ENCODE results near the gene SERTAD4.

SERTAD4 gene

DNA sequence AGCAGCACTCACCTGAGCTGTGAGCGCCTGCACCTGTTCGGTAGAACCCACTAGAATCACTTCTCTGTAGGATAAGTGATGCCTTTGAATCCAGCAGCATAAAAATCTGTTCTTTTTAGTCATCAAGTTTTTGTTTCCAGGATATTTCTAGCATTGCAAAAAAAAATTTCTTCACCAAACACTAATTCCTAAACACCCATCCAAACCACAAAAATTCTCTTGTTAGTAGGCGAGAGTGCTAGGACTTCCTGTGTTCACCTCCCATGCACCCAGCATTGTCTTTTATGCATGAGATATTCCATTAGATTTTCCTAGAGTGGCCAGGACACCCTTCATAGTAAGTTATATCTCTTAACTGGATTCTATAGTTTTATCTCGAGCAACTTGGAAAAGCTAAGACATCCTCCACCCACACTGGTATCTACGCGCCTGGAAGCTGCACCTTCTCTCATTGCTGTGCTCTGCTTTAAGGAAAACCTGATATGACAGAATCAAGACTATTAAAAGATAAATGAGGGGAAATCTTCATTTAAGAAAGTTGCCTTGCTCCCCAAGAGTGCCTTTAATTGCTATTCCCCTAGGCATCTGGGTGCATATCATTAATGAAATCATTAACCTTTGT lies 12.3 kb downstream of the SERTAD4 start:
- Histone ChIP-seq H3K27ac (ENCODE audit: poor library complexity, severe bottlenecking) (no peak overlapping the region), H3K4me1 (ENCODE audit: insufficient read depth, poor library complexity, severe bottlenecking) (peaks cover 2% of the 10 kb centered on the region), H3K27me3 (ENCODE audit: insufficient read depth, poor library complexity, severe bottlenecking) (no peaks in the 10 kb centered on the region), H3K9me3 (ENCODE audit: severe bottlenecking) (no peaks in the 10 kb centered on the region), H3K4me3 (ENCODE audit: severe bottlenecking) (no peak overlapping the region), H3K36me3 (ENCODE audit: low read depth) (no peaks in the 10 kb centered on the region)
- TF ChIP-seq CTCF (IDR thresholded peaks at IDR 0.05; ENCODE audit: poor library complexity, severe bottlenecking): no peak
- DNase-seq (ENCODE audit: low spot score) (no peak), ATAC-seq (ENCODE audit: low read depth) (peak; percentile 52; the same call in 1 of the 3 replicates)

DNA sequence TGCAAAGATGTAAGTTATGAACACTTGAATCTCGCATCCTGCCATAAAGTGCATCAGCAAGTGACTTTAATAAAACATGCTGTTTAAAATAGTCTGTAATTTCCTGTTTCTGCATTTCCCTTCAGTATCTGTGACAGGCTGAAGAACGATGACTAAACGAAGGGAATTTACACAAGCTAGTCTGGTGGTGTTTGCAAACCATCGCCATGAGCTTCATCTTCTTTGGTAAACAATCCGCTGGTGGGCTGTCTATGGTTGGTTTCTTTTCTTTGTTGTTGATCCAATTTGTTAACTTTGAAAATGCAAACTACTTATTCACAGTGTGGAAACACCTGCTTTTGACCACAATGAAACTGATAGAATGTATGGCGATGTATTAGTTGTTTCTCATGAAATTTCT lies 13.9 kb downstream of the SERTAD4 start:
- DNase-seq (ENCODE audit: low spot score): no peak
- H3K4me3 ChIP-seq (ENCODE audit: severe bottlenecking): no peak overlapping the region
- H3K4me1 ChIP-seq (ENCODE audit: insufficient read depth, poor library complexity, severe bottlenecking): no peaks in the 10 kb centered on the region
- H3K27me3 ChIP-seq (ENCODE audit: insufficient read depth, poor library complexity, severe bottlenecking): no peaks in the 10 kb centered on the region
- H3K27ac ChIP-seq (ENCODE audit: poor library complexity, severe bottlenecking): no peak overlapping the region
- no peak for TF ChIP-seq CTCF (IDR thresholded peaks at IDR 0.05; ENCODE audit: poor library complexity, severe bottlenecking)
- no peaks in the 10 kb centered on the region for H3K9me3 ChIP-seq (ENCODE audit: severe bottlenecking)
- ATAC-seq (ENCODE audit: low read depth): no peak
- no peaks in the 10 kb centered on the region for H3K36me3 ChIP-seq (ENCODE audit: low read depth)

DNA sequence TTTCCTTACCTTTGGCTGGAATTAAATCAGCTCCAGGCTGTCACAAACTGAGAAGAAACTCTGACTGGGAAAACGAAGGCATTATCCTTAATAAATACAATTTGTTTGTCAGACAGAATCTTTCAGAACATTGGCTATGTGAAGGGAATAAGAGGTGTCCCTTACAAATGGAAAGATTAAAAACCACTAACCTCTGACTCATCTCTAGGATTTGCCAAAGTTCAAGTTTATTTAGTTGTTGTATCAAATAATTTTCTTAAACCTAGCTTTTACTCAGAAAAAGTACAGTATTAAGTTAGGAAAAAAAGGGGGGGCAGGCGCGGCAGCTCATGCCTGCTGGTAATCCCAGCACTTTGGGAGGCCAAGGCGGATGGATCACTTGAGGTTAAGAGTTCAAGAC lies 15.7 kb downstream of the SERTAD4 start:
- H3K4me1 ChIP-seq (ENCODE audit: insufficient read depth, poor library complexity, severe bottlenecking): no peaks in the 10 kb centered on the region
- no peak for ATAC-seq (ENCODE audit: low read depth)
- TF ChIP-seq CTCF (IDR thresholded peaks at IDR 0.05; ENCODE audit: poor library complexity, severe bottlenecking): no peak
- no peak overlapping the region for H3K27ac ChIP-seq (ENCODE audit: poor library complexity, severe bottlenecking)
- H3K27me3 ChIP-seq (ENCODE audit: insufficient read depth, poor library complexity, severe bottlenecking): no peaks in the 10 kb centered on the region
- no peaks in the 10 kb centered on the region for H3K9me3 ChIP-seq (ENCODE audit: severe bottlenecking)
- no peak overlapping the region for H3K4me3 ChIP-seq (ENCODE audit: severe bottlenecking)
- DNase-seq (ENCODE audit: low spot score): no peak
- no peaks in the 10 kb centered on the region for H3K36me3 ChIP-seq (ENCODE audit: low read depth)

DNA sequence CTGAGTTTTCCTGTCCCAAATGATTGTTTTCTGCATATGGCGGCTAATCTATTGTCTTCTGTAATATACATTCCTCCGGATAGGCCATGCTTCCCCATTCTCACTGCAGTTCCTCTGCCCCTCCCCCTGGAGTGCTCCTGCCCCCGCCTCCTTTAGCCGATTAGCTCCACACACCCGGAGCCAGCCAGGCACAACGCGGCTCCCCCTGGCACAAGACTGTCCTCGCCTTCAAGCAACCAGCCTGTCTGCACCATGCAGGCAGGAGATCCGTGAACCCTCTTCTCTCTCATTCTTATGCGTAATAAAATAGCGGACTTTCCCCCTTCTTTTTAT lies 18.0 kb downstream of the SERTAD4 start:
- Histone ChIP-seq H3K4me3 (ENCODE audit: severe bottlenecking) (no peak overlapping the region), H3K27ac (ENCODE audit: poor library complexity, severe bottlenecking) (no peak overlapping the region), H3K36me3 (ENCODE audit: low read depth) (no peaks in the 10 kb centered on the region), H3K4me1 (ENCODE audit: insufficient read depth, poor library complexity, severe bottlenecking) (no peaks in the 10 kb centered on the region), H3K9me3 (ENCODE audit: severe bottlenecking) (no peaks in the 10 kb centered on the region), H3K27me3 (ENCODE audit: insufficient read depth, poor library complexity, severe bottlenecking) (no peaks in the 10 kb centered on the region)
- no peak for TF ChIP-seq CTCF (IDR thresholded peaks at IDR 0.05; ENCODE audit: poor library complexity, severe bottlenecking)
- no peak for ATAC-seq (ENCODE audit: low read depth)
- DNase-seq (ENCODE audit: low spot score): no peak

GRCh38 chr1:210250998-210251679 lies 18.5 kb downstream of the SERTAD4 start:
- Histone ChIP-seq H3K4me1 (ENCODE audit: insufficient read depth, poor library complexity, severe bottlenecking) (no peaks in the 10 kb centered on the region), H3K27ac (ENCODE audit: poor library complexity, severe bottlenecking) (no peak overlapping the region), H3K9me3 (ENCODE audit: severe bottlenecking) (no peaks in the 10 kb centered on the region), H3K36me3 (ENCODE audit: low read depth) (no peaks in the 10 kb centered on the region), H3K4me3 (ENCODE audit: severe bottlenecking) (peak overlapping the region; percentile 28), H3K27me3 (ENCODE audit: insufficient read depth, poor library complexity, severe bottlenecking) (no peaks in the 10 kb centered on the region)
- TF ChIP-seq CTCF (IDR thresholded peaks at IDR 0.05; ENCODE audit: poor library complexity, severe bottlenecking): no peak
- ATAC-seq (ENCODE audit: low read depth) (peak; percentile 79), DNase-seq (ENCODE audit: low spot score) (no peak)
